HG03095 (cell line): ENCODE data around the gene CMIP.
"Not testable (repeated sequence)": the region's sequence is repeated elsewhere in the genome, so short reads cannot be mapped to it uniquely, and the experiment has no call there.

Experiments
- ATAC-seq: cut with Tn5 transposase; IDR thresholded peaks from one replicate; pipeline ENCODE4 v1.9.1; 2021; ENCODE audit warnings: moderate library complexity; ENCODE audit not compliant: unreplicated experiment

CMIP gene

GRCh38 chr16:81671738-81672597 is 227.4 kb downstream of the CMIP start:
- ATAC-seq = no peak

- ATAC-seq = no peak
These were observed 228.8 kb downstream of the CMIP start for GRCh38 chr16:81673432-81673831.

GRCh38 chr16:81675662-81676061 is 231.1 kb downstream of the CMIP start:
- ATAC-seq = no peak

- no peak for ATAC-seq
These were observed 231.7 kb downstream of the CMIP start for GRCh38 chr16:81676066-81676882.

- no peak for ATAC-seq
These were observed 232.5 kb downstream of the CMIP start for GRCh38 chr16:81676883-81677737.

- no peak for ATAC-seq
These were observed 233.9 kb downstream of the CMIP start for GRCh38 chr16:81678326-81679095.

GRCh38 chr16:81679721-81680430 is 235.3 kb downstream of the CMIP start:
- no peak for ATAC-seq

- no peak for ATAC-seq
These were observed 236.1 kb downstream of the CMIP start for GRCh38 chr16:81680444-81681275.

- no peak for ATAC-seq
These were observed 236.7 kb downstream of the CMIP start for GRCh38 chr16:81681311-81681710.

- no peak for ATAC-seq
These were observed 239.7 kb downstream of the CMIP start for GRCh38 chr16:81684242-81684837.

- ATAC-seq = no peak
These were observed 240.3 kb downstream of the CMIP start for GRCh38 chr16:81684901-81685300.

- ATAC-seq = no peak
These were observed 242.0 kb downstream of the CMIP start for GRCh38 chr16:81686391-81687130.

- no peak for ATAC-seq
These were observed 242.5 kb downstream of the CMIP start for GRCh38 chr16:81687131-81687456.

GRCh38 chr16:81688182-81688581 is 243.6 kb downstream of the CMIP start:
- no peak for ATAC-seq

- ATAC-seq = not testable (repeated sequence)
These were observed 244.2 kb downstream of the CMIP start for GRCh38 chr16:81688839-81689238.

- no peak for ATAC-seq
These were observed 247.4 kb downstream of the CMIP start for GRCh38 chr16:81692021-81692420.

GRCh38 chr16:81692571-81692970 is 248.0 kb downstream of the CMIP start:
- ATAC-seq = no peak
